ENCODE data around the gene DFFA. TPM values are rescaled to one million over a fixed set of nuclear protein-coding genes. Genes with fewer than 3 reads are reported as not detected.
A peak's percentile ranks its signal among the peaks of the same experiment; 100 is the strongest.
"Not testable (repeated sequence)": the region's sequence is repeated elsewhere in the genome, so short reads cannot be mapped to it uniquely, and the experiment has no call there.

Gene DFFA
- total RNA-seq, 1 experiment from 2014 or later, result 86.5 TPM

DNA sequence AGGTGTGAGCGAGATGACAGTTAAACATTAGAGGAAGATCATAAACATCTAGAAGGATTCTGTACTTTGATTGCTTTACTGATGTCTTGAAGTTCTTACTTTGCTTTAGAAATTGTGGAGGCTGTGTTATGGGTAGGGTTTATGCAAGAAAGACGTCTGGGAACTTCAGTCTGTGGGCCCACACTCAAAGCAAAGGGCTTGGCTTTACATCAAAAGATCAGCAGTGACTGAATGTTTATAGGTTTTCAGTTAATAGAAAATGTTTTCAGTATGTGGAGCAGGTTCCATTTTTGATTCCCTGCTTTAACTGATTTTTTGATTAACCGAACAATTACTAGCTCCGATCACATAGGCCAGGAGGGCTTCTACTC lies 34.3 kb upstream of the DFFA start (continued):
- TF ChIP-seq, protein P1, sequence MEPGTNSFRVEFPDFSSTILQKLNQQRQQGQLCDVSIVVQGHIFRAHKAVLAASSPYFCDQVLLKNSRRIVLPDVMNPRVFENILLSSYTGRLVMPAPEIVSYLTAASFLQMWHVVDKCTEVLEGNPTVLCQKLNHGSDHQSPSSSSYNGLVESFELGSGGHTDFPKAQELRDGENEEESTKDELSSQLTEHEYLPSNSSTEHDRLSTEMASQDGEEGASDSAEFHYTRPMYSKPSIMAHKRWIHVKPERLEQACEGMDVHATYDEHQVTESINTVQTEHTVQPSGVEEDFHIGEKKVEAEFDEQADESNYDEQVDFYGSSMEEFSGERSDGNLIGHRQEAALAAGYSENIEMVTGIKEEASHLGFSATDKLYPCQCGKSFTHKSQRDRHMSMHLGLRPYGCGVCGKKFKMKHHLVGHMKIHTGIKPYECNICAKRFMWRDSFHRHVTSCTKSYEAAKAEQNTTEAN (CRISPR knock-in tag; IDR thresholded peaks at IDR 0.05), result no peak
- TF ChIP-seq CREB1 (CRISPR knock-in tag; IDR thresholded peaks at IDR 0.05), result no peak
- TF ChIP-seq FOXK1 (CRISPR knock-in tag; IDR thresholded peaks at IDR 0.05), result no peak
- TF ChIP-seq OVOL2 (CRISPR knock-in tag; IDR thresholded peaks at IDR 0.05; ENCODE audit: borderline replicate concordance), result no peak

DNA sequence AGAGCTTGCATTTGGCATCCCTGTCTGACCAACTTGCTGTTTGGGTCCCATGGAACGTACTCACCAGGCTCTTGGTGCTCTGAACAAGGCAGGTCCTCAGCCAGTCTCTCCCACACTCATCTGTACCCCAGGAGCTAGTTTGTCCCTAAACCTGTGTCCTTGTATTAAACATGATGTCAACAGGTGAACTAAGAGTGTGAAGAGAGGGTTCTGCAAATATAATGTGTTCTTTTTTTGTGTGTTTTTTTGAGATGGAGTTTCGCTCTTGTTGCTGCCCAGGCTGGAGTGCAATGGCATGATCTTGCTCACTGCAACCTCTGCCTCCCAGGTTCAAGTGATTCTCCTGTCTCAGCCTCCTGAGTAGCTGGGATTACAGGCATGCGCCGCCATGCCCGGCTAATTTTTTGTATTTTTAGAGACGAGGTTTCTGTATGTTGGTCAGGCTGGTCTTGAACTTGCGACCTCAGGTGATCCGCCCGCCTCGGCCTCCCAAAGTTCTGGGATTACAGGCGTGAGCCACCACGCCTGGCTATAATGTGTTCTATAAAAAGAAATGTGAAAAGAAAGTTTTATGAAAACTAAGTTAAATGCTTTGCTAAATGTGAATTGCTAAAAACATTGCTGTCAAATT lies 33.8 kb upstream of the DFFA start:
- ChIA-PET POLR2A (interaction anchor here (0.6 kb wide), 1 partner anchor 109 kb away, joined by 4 read pairs; no protein-coding TSS in a partner anchor), CTCF (interaction anchor here (0.6 to 4.5 kb wide), 7 partner anchors 10 to 361 kb away, joined by 3 to 48 read pairs (median 5); partner anchors contain the start of gene CENPS)
- Mint-ChIP-seq H3K27ac (peak overlapping the region; percentile 65; the same call in 1 of the 2 replicates), H3K4me1 (peaks cover 33% of the 10 kb centered on the region)
- ATAC-seq; H3K36me3 Mint-ChIP-seq; H3K27me3 Mint-ChIP-seq (ENCODE audit: low read depth); DNase-seq (ENCODE audit: low spot score); H3K4me3 Mint-ChIP-seq; H3K9me3 Mint-ChIP-seq: not testable (repeated sequence)

DNA sequence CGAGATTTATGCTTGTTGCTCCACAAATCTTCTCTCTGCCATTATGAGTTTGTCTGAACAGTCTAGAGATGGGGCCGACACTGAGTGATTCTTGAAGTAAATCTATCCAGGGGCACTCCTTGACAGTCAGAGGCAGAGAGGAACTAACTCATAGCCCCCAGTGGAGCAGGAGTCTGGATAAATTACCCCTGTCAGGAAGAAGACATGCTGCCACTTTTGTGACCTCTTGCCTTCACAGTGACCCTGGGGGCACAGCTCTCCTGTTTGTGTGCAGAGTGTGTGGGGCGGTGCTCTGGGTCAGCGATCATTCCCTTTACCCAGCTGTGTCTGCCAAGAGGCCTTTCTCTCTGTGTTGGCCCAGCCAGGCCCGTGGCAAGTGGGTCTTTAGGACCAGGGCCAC lies 31.9 kb upstream of the DFFA start:
- H3K4me1 Mint-ChIP-seq, result peaks cover 18% of the 10 kb centered on the region
- no peaks in the 10 kb centered on the region for H3K9me3 Mint-ChIP-seq
- CTCF ChIA-PET, result interaction anchor here (2.8 kb wide), 1 partner anchor 10 kb away, joined by 13 read pairs; no protein-coding TSS in a partner anchor
- TF ChIP-seq, protein P2, sequence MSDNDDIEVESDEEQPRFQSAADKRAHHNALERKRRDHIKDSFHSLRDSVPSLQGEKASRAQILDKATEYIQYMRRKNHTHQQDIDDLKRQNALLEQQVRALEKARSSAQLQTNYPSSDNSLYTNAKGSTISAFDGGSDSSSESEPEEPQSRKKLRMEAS (CRISPR knock-in tag; IDR thresholded peaks at IDR 0.05), result no peak
- TF ChIP-seq ARID4B (CRISPR knock-in tag; IDR thresholded peaks at IDR 0.05; ENCODE audit: borderline replicate concordance), result no peak
- no peak for TF ChIP-seq ESRRA (CRISPR knock-in tag; IDR thresholded peaks at IDR 0.05; ENCODE audit: borderline replicate concordance)
- TF ChIP-seq CREM (CRISPR knock-in tag; IDR thresholded peaks at IDR 0.05), result no peak
- no peak for TF ChIP-seq NFATC4 (CRISPR knock-in tag; IDR thresholded peaks at IDR 0.05)
- TF ChIP-seq, protein P3, sequence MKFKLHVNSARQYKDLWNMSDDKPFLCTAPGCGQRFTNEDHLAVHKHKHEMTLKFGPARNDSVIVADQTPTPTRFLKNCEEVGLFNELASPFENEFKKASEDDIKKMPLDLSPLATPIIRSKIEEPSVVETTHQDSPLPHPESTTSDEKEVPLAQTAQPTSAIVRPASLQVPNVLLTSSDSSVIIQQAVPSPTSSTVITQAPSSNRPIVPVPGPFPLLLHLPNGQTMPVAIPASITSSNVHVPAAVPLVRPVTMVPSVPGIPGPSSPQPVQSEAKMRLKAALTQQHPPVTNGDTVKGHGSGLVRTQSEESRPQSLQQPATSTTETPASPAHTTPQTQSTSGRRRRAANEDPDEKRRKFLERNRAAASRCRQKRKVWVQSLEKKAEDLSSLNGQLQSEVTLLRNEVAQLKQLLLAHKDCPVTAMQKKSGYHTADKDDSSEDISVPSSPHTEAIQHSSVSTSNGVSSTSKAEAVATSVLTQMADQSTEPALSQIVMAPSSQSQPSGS (CRISPR knock-in tag; IDR thresholded peaks at IDR 0.05; ENCODE audit: borderline replicate concordance, low read depth), result no peak
- TF ChIP-seq MLX (CRISPR knock-in tag; IDR thresholded peaks at IDR 0.05), result no peak
- TF ChIP-seq CREB1 (CRISPR knock-in tag; IDR thresholded peaks at IDR 0.05), result no peak
- TF ChIP-seq NR2C2 (CRISPR knock-in tag; IDR thresholded peaks at IDR 0.05), result no peak
- no peak for TF ChIP-seq NR1H2 (CRISPR knock-in tag; IDR thresholded peaks at IDR 0.05)
- TF ChIP-seq ZBTB21 (CRISPR knock-in tag; IDR thresholded peaks at IDR 0.05; ENCODE audit: borderline replicate concordance), result no peak
- no peak overlapping the region for H3K4me3 Mint-ChIP-seq
- POLR2A ChIA-PET, result no interaction called here
- DNase-seq (ENCODE audit: low spot score) (no peak), ATAC-seq (no peak)
- no peaks in the 10 kb centered on the region for H3K36me3 Mint-ChIP-seq
- peak overlapping the region; percentile 68 for H3K27ac Mint-ChIP-seq
- no peaks in the 10 kb centered on the region for H3K27me3 Mint-ChIP-seq (ENCODE audit: low read depth)

All from WTC11 (cell line).